A549 (cell line): Measurements from ENCODE around the gene WNK4. TPM values are rescaled to one million over a fixed set of nuclear protein-coding genes. Genes with fewer than 3 reads are reported as not detected.
A peak's percentile ranks its signal among the peaks of the same experiment; 100 is the strongest.

ENCODE experiments used
- EHF ChIP-seq: fragments of 250-450 bp; sonication (Bioruptor Pico); IDR thresholded peaks from 2 replicates; pipeline ENCODE4 v1.5.0; 2020; ENCODE audit warnings: mild to moderate bottlenecking
- EHMT2 ChIP-seq: fragments of 200-600 bp; sonication (generic); IDR thresholded peaks from 2 replicates; pipeline ENCODE4 v1.6.1; 2016; ENCODE audit warnings: antibody characterized with exemption, low read depth, mild to moderate bottlenecking, moderate library complexity
- EP300 ChIP-seq, 2 experiments: fragments of >200 bp; sonication (Bioruptor Twin); formaldehyde crosslinking; IDR thresholded peaks; 2 replicates in 1 of 2; 3 replicates in 1 of 2; pipeline ENCODE4 v1.6.1; 2016 to 2017
- FOSL2 ChIP-seq, 2 experiments: fragments of 450-650 bp in 1 of 2; fragments of >200 bp in 1 of 2; sonication (Bioruptor Twin) in 1 of 2; formaldehyde crosslinking; IDR thresholded peaks; 2 replicates each; pipeline versions ENCODE4 v1.5.0 to v1.6.1; 2016 to 2020; ENCODE audit warnings: mild to moderate bottlenecking in 1 of 2, moderate library complexity in 1 of 2
- HDAC2 ChIP-seq: fragments of 200-600 bp; sonication (generic); IDR thresholded peaks from 2 replicates; pipeline ENCODE4 v1.6.1; 2016
- HEYL ChIP-seq: fragments of 250-450 bp; sonication (Bioruptor Pico); IDR thresholded peaks from 2 replicates; pipeline ENCODE4 v1.8.0; 2021; ENCODE audit warnings: mild to moderate bottlenecking, moderate library complexity
- HOXA7 ChIP-seq: fragments of 250-450 bp; sonication (Bioruptor Pico); IDR thresholded peaks from 2 replicates; pipeline ENCODE4 v1.5.0; 2020; ENCODE audit warnings: mild to moderate bottlenecking, moderate library complexity
- HOXB13 ChIP-seq: fragments of 250-450 bp; sonication (Bioruptor Pico); IDR thresholded peaks from 2 replicates; pipeline ENCODE4 v1.5.0; 2020; ENCODE audit warnings: low read depth, mild to moderate bottlenecking, moderate library complexity
- HOXB5 ChIP-seq: fragments of 250-450 bp; sonication (Bioruptor Pico); IDR thresholded peaks from 2 replicates; pipeline ENCODE4 v1.5.0; 2020; ENCODE audit warnings: mild to moderate bottlenecking, moderate library complexity
- JUN ChIP-seq, 2 experiments: fragments of >200 bp; sonication (Bioruptor Twin); formaldehyde crosslinking; IDR thresholded peaks; 2 replicates in 1 of 2; 3 replicates in 1 of 2; pipeline ENCODE4 v1.6.1; 2016 to 2017
- NPAS2 ChIP-seq: fragments of 250-450 bp; sonication (Bioruptor Pico); IDR thresholded peaks from 2 replicates; pipeline ENCODE4 v1.8.0; 2022; ENCODE audit warnings: mild to moderate bottlenecking, moderate library complexity, borderline replicate concordance
- POLR2A ChIP-seq: IDR thresholded peaks from 2 replicates; pipeline ENCODE4 v1.6.1; 2012; ENCODE audit warnings: mild to moderate bottlenecking, low read length
- RFX5 ChIP-seq: fragments of 450-650 bp; IDR thresholded peaks from 2 replicates; pipeline ENCODE4 v1.7.1; 2014; ENCODE audit warnings: antibody characterized with exemption, mild to moderate bottlenecking, moderate library complexity
- SMC3 ChIP-seq: fragments of >200 bp; sonication (Bioruptor Twin); formaldehyde crosslinking; IDR thresholded peaks from 3 replicates; pipeline ENCODE4 v1.6.1; 2018; ENCODE audit warnings: inconsistent platforms
- TP53 ChIP-seq: fragments of 250-450 bp; sonication (Bioruptor Pico); IDR thresholded peaks from 2 replicates; pipeline ENCODE4 v1.5.0; 2021; ENCODE audit warnings: mild to moderate bottlenecking, moderate library complexity
- ZFP36 ChIP-seq: fragments of 450-650 bp; IDR thresholded peaks from 2 replicates; pipeline ENCODE4 v1.6.1; 2014; ENCODE audit warnings: borderline replicate concordance; ENCODE audit not compliant: partially characterized antibody
- polyA plus RNA-seq, 4 experiments: library from polyadenylated mRNA; depleted of rRNA in 3 of 4; stranded (reverse); fragments of >200 nt; fragmentation: RNase III in 1 of 4; extraction: RNeasy Plus Mini Kit Qiagen cat#74134 plus additional on column Dnase treatment in 1 of 4; gene quantifications; 2 replicates in 3 of 4; 3 replicates in 1 of 4; pipeline ENCODE4 v1.2.3, GENCODE V29; 2011 to 2017
- TF ChIP-seq, protein P1 (sequence below): fragments of 250-450 bp; sonication (Bioruptor Pico); IDR thresholded peaks from 2 replicates; pipeline ENCODE4 v1.5.0; 2021; ENCODE audit warnings: mild to moderate bottlenecking, moderate library complexity, borderline replicate concordance
- TF ChIP-seq, protein P2 (sequence below): fragments of 200-600 bp; sonication (generic); IDR thresholded peaks from 2 replicates; pipeline ENCODE4 v1.6.1; 2016; ENCODE audit warnings: antibody characterized with exemption, mild to moderate bottlenecking, moderate library complexity
- TF ChIP-seq, protein P3 (sequence below): fragments of >200 bp; sonication (Bioruptor Twin); formaldehyde crosslinking; IDR thresholded peaks from 3 replicates; pipeline ENCODE4 v1.6.1; 2016
- TF ChIP-seq, protein P4 (sequence below): IDR thresholded peaks from 2 replicates; pipeline ENCODE4 v1.6.1; 2012

Gene WNK4
- polyA plus RNA-seq, 2 of the 4 experiments (the other 2 are of a cell fraction), result 1.1 to 1.5 TPM

DNA sequence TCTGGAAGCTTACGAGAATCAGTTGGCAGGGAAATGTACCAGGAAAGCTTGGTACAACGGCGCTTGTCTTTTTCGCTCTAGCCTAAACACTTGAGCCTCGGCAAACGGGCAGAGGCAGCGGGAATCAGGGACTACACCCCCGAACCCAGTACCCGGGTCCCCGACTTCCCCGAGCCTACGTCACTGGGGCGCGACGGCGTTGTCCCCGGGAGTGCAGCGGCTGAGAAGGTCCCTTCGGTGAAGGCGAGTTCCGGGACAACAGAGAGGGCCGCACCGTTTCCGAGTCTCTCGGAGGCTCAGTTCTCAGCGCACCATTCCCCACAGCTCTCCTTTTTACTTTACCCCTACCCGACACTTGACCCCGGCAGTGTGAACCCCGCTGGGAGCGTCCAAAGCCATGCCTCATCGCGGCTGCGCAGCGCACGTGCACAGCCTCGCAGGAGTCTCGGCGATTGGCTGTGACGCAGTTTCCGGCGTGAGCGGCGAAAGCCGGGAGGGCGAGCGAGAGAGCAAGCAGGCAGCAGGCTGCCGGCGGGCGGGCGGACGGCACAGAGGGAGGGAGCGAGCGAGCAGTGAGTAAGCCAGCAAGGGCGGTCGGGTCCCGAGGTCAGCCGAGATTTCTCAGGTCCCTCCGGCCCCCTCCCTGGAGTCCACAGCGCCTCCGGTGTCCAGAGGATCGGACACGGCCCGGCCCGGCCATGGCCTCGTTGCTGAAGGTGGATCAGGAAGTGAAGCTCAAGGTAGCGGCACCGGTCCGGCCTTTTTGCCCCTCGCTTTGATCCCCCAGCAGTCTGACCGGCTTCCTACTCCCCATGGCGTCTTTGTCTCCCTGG lies 52.7 kb downstream of the WNK4 start, which contains the start of gene PSME3 (continued):
- no peak for TF ChIP-seq SMC3
- TF ChIP-seq, protein P1, sequence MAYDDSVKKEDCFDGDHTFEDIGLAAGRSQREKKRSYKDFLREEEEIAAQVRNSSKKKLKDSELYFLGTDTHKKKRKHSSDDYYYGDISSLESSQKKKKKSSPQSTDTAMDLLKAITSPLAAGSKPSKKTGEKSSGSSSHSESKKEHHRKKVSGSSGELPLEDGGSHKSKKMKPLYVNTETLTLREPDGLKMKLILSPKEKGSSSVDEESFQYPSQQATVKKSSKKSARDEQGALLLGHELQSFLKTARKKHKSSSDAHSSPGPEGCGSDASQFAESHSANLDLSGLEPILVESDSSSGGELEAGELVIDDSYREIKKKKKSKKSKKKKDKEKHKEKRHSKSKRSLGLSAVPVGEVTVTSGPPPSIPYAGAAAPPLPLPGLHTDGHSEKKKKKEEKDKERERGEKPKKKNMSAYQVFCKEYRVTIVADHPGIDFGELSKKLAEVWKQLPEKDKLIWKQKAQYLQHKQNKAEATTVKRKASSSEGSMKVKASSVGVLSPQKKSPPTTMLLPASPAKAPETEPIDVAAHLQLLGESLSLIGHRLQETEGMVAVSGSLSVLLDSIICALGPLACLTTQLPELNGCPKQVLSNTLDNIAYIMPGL, result peak; percentile 64; the same call in 1 of the 2 replicates
- TF ChIP-seq POLR2A, result peak; percentile 98
- TF ChIP-seq, protein P2, sequence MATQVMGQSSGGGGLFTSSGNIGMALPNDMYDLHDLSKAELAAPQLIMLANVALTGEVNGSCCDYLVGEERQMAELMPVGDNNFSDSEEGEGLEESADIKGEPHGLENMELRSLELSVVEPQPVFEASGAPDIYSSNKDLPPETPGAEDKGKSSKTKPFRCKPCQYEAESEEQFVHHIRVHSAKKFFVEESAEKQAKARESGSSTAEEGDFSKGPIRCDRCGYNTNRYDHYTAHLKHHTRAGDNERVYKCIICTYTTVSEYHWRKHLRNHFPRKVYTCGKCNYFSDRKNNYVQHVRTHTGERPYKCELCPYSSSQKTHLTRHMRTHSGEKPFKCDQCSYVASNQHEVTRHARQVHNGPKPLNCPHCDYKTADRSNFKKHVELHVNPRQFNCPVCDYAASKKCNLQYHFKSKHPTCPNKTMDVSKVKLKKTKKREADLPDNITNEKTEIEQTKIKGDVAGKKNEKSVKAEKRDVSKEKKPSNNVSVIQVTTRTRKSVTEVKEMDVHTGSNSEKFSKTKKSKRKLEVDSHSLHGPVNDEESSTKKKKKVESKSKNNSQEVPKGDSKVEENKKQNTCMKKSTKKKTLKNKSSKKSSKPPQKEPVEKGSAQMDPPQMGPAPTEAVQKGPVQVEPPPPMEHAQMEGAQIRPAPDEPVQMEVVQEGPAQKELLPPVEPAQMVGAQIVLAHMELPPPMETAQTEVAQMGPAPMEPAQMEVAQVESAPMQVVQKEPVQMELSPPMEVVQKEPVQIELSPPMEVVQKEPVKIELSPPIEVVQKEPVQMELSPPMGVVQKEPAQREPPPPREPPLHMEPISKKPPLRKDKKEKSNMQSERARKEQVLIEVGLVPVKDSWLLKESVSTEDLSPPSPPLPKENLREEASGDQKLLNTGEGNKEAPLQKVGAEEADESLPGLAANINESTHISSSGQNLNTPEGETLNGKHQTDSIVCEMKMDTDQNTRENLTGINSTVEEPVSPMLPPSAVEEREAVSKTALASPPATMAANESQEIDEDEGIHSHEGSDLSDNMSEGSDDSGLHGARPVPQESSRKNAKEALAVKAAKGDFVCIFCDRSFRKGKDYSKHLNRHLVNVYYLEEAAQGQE, result no peak; the same call in 1 of the 2 replicates
- TF ChIP-seq NPAS2, result peak; percentile 62; the same call in 1 of the 2 replicates
- TF ChIP-seq, protein P3, sequence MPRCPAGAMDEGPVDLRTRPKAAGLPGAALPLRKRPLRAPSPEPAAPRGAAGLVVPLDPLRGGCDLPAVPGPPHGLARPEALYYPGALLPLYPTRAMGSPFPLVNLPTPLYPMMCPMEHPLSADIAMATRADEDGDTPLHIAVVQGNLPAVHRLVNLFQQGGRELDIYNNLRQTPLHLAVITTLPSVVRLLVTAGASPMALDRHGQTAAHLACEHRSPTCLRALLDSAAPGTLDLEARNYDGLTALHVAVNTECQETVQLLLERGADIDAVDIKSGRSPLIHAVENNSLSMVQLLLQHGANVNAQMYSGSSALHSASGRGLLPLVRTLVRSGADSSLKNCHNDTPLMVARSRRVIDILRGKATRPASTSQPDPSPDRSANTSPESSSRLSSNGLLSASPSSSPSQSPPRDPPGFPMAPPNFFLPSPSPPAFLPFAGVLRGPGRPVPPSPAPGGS, result peak; percentile 93
- peak; percentile 88 to 96; a peak in 4 of 5 replicates for TF ChIP-seq JUN (IDR thresholded peaks at IDR 0.05)
- no peak for TF ChIP-seq TP53 (CRISPR knock-in tag)
- TF ChIP-seq RFX5, result peak; percentile 72; the same call in 1 of the 2 replicates
- TF ChIP-seq HOXB13 (CRISPR knock-in tag), result no peak; the same call in 1 of the 2 replicates
- TF ChIP-seq FOSL2 (IDR thresholded peaks at IDR 0.05), result no peak
- TF ChIP-seq FOSL2 (CRISPR knock-in tag; IDR thresholded peaks at IDR 0.05), result 0 out of 2 replicates have a peak, but pooled peaks have one; percentile 2
- no peak for TF ChIP-seq ZFP36
- TF ChIP-seq HEYL, result no peak
- peak; percentile 82; the same call in 1 of the 2 replicates for TF ChIP-seq EHF (CRISPR knock-in tag)
- TF ChIP-seq EP300 (IDR thresholded peaks at IDR 0.05), result no peak
- TF ChIP-seq HDAC2, result no peak; the same call in 1 of the 2 replicates
- no peak for TF ChIP-seq EHMT2
- peak; percentile 68; the same call in 1 of the 2 replicates for TF ChIP-seq HOXB5
- peak; percentile 74; the same call in 1 of the 2 replicates for TF ChIP-seq HOXA7
- TF ChIP-seq, protein P4, sequence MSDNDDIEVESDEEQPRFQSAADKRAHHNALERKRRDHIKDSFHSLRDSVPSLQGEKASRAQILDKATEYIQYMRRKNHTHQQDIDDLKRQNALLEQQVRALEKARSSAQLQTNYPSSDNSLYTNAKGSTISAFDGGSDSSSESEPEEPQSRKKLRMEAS, result peak; percentile 100
- TF ChIP-seq, all 56 proteins: peak for 19
